GM19438 (cell line): ENCODE data around the gene GPR4.

Experiments used
- ATAC-seq: cut with Tn5 transposase; IDR thresholded peaks from one replicate; pipeline ENCODE4 v1.9.1; 2021; ENCODE audit warnings: low read depth; ENCODE audit not compliant: unreplicated experiment

Gene GPR4

GRCh38 chr19:45558399-45558878 lies 43.6 kb downstream of the GPR4 start:
- ATAC-seq, result no peak

GRCh38 chr19:45556835-45557234 lies 45.2 kb downstream of the GPR4 start:
- ATAC-seq, result no peak

GRCh38 chr19:45554481-45554880 lies 47.5 kb downstream of the GPR4 start:
- ATAC-seq, result no peak

- ATAC-seq, result no peak
Observed at GRCh38 chr19:45553464-45553863, 48.5 kb downstream of the GPR4 start.

GRCh38 chr19:45547965-45548609 lies 53.9 kb downstream of the GPR4 start:
- no peak for ATAC-seq

DNA sequence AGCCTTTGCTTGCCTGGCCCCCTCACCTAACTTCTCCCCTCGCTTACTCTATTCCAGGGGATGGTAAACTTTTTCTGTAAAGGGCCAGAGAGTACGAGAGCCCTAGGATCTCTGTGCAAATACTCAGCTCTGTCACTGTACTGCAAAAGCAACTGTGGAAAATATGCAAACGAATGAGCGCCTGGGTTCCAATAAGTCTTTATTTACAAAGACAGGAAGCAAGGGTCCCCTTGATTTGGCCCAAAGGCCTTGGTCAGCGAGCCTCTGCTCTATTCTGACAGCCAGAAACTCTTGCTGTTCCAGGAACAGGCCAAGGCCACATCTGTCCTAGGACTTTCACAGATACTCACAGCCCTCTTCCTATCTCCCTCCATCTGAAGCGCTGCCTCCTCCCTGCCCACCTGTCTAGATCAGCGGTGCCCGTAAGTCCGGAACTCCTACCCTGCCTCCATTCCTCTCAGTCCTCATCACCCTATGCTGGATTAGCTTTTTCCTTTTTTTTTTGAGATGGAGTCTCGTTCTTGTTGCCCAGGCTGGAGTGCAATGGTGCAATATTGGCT lies 54.7 kb downstream of the GPR4 start:
- no peak for ATAC-seq

DNA sequence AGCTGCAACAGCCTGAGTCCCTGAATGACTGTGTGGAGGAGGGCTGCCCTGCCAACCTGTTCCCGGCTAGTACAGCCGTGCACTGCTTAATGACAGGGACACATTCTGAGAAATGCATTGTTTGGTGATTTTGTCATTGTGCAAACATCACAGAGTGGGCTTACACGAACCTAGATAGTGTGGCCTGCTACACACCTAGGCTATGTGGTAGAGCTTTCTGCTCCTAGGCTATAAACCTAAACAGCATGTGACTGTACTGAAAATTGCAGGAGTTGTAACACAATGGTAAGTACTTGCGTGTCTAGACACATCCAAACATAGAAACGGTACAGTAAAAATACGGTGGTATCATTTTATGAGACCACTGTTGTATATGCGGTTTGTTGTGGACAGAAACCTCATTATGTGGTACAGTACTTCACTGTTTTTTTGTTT lies 59.8 kb downstream of the GPR4 start:
- ATAC-seq, result no peak
